HG02763 (cell line): ENCODE measurements around the gene TRAF3IP1.

Experiments
- ATAC-seq: cut with Tn5 transposase; IDR thresholded peaks from one replicate; pipeline ENCODE4 v1.9.1; 2021; ENCODE audit warnings: mild to moderate bottlenecking, moderate library complexity; ENCODE audit not compliant: unreplicated experiment

The TRAF3IP1 gene

DNA sequence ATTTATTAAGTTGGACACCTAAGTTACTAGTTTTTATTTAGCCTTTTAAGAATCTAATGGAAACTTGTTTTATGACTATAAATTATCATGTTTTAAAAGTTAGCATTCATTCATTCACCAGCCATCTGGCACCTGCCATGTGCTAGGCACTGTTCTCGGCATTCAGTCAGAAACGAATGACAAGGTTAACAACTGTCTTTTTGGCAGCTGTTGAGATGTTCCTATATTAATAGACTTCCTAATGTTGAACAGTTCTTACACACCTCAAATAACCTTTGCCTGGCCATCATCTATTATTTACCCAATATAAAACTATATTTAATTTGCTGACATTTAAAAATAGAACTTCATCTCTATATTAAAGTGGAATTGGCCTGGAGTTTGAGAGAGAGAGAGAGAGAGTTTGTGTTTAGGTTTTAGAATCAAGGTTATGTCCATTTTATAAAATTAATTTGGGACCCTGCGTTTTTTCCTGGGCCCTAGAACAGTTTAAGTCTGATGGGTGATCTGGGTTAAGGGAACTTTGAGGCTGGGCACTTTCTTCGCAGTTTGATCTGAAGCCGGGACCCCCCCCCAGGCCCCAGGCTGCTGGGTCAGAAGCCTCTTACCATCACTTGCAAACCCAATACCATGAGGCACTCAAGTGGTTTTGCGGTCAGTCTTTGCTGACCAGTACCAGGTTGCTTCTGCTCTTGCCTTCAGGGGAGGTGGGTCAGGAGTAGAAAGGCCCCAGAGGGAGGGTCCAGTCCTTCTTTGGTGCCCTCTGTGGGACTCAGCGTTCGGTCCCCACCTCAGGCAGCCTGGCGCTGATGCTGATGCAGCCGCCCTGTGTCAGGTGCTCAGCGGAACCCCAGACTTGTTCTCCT lies 58.1 kb downstream of the TRAF3IP1 start:
- no peak for ATAC-seq

- ATAC-seq, result no peak
Measured at GRCh38 chr2:238379096-238379810, 58.9 kb downstream of the TRAF3IP1 start.

DNA sequence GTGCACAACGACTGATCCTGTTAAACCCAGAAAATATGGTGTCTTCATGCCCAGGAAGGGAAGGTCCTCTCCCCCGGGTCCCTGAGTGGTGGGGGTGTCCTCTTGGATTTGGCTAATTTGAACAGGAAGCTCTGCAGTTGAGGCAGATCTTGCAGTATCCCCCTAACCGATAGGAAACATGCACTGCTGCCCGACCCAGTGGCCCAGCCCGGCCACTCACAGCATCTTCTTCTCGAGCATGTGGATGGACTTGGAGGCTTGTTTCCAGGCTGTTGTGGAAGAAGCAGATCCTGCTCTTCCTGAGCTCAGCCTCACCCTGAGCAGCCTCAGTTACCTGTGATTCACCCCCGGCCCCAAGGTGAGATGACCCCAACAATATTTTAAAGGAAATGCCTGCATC lies 60.0 kb downstream of the TRAF3IP1 start:
- no peak for ATAC-seq

DNA sequence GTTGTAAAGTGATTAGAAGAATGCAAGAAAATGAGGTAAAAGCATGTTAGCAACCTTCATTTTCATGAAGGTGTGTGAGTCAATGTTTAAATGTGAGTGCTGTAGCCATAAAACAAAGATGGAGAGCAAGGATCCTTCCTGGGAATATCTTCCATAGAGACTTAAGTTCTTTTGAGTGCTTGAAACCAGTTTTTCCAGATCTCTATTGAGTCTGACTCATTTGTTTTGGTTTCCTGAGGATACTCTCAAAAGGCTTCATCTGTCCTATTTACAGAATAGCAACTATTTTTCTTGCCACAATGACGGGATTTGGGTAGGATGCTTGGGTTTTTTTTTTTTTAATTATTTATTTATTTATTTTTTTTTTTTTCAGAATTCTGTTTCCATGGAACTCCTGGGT lies 60.5 kb downstream of the TRAF3IP1 start:
- no peak for ATAC-seq

GRCh38 chr2:238381341-238382115 lies 61.2 kb downstream of the TRAF3IP1 start:
- no peak for ATAC-seq

- no peak for ATAC-seq
Measured at GRCh38 chr2:238382381-238382781, 62.1 kb downstream of the TRAF3IP1 start.

DNA sequence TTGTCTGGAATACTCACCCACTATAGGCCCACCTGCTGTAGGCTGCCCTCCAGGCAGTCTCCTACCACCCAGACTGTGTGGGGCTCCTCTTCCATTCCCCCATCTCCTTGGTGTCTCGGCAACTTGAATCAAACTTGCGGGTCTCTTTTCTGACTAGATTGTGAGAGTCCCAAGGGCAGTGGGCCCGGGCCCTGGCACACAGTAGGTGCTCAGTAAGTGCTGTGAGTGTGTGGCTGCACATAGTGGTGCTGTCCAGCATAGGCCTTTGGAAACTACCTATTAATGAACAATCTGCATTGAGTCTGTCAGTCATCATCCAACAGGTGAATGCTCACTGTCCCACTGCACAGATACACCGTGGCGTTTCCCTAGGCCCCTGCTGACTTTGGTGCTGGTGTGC lies 62.8 kb downstream of the TRAF3IP1 start:
- ATAC-seq, result no peak

DNA sequence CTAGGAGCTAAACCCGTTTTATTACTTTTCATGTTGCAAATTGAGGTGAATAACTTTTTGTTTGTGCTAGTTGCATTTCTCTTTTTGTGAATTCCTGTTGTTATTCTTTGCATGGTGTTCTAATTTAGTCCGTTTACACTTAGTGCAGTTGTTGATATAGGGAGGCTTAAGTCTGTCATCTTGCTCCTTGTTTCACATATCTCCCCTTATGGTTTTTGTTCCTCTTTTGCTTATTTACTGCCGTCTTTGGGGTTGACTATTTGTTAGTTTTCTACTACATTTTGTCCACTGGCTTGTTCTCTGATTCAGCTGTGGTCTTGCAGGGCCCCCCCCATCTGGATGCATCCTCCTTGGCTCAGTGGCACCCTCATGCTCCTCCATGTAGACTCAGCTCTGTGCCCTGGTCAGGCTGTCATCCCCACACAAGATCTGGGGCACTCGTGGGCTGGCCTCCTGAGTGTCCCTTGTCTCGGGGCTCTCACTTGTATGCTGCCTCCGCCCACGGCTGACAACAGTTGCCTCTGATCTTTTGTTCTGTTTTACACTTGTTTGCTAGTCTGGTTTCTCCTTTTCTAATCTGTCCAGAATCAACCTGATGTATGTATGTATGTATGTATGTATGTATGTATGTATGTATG lies 63.5 kb downstream of the TRAF3IP1 start:
- ATAC-seq, result no peak

- no peak for ATAC-seq
Measured at GRCh38 chr2:238387332-238387731, 67.0 kb downstream of the TRAF3IP1 start.

- ATAC-seq, result no peak
Measured at GRCh38 chr2:238388794-238389193, 68.5 kb downstream of the TRAF3IP1 start.

- no peak for ATAC-seq
Measured at GRCh38 chr2:238389988-238390589, 69.8 kb downstream of the TRAF3IP1 start.

DNA sequence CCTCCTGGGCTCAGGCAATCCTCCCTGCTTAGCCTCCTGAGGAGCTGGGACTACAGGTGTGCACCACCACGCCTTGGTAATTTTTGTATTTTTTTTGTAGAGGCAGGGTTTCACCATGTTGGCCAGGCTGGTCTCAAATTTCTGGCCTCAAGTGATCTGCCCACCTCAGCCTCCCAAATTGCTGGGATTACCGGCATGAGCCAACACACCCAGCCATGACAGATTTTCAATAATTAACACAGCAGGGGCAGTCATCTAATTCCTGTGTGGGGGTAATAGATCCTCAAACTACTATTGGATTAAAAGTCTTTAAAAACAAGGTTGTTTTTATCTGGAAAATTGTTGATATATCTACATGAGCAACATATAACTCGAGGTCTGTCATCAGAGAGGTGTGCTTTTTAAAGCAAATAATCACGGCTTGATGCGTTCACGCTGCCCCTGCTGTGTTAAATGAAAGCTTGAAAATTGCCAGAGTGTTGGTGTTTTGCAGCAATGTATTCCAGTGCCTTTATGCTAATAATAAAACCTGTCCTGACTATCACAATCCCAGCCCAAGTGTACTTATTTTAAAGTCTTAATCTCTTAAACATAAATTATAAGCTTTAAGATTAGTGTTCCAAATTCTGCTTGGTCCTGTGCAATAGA lies 70.8 kb downstream of the TRAF3IP1 start:
- no peak for ATAC-seq

DNA sequence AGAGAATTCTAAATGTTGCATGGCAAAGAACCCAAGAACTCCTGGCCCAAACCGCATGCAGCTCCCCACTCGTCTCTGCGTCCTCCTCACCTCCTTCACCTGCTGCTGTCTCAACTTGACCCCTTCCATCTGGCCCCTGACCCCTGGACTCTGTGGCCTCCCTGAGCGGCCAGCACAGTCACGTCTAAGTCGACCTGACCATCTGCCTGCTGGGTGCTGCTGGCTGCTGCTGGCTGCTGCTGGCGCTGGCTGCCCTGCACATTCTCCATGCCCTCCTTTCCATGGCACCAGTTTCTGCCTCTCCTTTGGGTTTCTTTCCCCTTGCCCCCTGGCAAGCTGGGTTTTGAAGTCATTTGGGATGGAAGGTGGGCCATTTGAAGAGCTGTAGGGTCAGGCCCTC lies 76.3 kb downstream of the TRAF3IP1 start:
- ATAC-seq, result no peak

DNA sequence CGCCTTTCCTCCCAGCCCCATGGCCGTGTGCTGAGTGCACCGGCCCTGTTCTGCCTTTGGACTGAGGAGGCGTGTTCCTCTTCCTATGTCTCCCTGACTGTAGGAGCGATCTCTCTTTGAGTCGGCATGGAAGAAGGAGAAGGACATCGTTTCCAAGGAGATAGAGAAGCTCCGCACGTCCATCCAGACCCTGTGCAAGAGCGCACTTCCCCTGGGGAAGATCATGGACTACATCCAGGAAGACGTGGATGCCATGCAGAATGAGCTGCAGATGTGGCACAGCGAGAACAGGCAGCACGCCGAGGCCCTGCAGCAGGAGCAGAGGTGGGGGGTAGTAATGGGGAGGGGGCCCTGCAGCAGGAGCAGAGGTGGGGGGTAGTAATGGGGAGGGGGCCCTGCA lies 77.0 kb downstream of the TRAF3IP1 start:
- no peak for ATAC-seq

GRCh38 chr2:238398577-238398976 lies 78.3 kb downstream of the TRAF3IP1 start:
- ATAC-seq, result no peak

DNA sequence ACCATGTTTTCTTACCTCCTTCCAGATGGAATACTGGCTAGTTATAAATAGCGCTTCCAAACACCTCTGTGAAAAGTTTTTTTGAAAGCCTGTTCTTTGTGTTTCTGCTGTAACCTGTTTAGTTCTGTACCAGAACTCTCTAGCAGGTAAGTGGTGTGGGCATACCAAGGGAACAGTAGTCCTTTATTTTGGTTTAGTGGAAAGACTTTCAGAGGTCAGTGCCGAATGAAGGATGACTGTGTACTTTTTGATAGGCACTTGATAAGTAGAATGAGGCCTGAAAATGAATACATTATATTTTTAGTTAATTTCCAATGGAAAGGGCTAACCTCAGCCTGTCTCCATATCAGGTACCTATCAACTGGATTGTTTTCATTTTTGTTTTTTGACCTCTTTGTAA lies 78.8 kb downstream of the TRAF3IP1 start:
- ATAC-seq, result no peak

DNA sequence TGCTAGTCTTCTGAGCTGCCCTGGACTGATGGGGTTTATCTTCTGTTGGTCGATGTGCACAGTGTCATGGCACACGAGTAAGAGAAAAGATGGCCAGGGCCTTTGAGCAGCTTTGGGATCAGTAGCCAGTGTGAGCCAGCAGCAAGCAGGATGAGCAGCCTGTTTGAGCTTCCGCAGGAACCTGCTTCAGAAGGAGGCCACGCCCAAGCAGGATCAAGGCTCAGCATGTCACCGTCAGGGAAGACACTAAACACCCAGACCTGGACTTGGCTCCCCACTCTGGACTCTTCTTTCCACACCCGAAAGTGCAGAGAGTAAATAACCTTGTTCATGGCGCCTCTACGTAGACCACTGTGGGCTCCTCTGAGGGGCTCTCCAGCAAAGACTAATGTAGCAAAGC lies 81.2 kb downstream of the TRAF3IP1 start:
- no peak for ATAC-seq

- no peak for ATAC-seq
Measured at GRCh38 chr2:238403632-238404405, 83.5 kb downstream of the TRAF3IP1 start.
